Measurements from ENCODE around the gene STUM.
"Not testable (repeated sequence)": the region's sequence is repeated elsewhere in the genome, so short reads cannot be mapped to it uniquely, and the experiment has no call there.

STUM gene

DNA sequence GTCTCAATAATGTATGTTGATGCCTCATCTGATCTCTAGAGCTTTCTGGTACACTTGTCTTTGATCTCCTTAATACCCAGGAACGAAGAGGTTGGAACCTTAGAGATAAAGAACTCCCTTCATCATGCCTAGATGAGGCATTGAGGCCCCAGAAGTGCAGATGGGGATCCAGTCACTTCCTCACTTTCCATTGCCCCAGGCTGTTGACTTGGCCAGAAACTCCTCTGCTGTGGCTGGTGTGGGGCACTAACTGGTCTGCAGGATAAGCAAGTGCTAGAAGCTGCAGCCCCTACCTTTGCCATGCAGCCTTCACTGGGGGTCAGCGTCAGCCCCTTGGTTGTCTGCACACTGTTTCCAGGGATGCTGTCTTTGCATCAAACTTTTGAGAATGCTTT, 49.9 kb downstream of the STUM start:
- DNase-seq (ENCODE audit: low spot score), result no peak
- Histone ChIP-seq H3K27ac (no peak overlapping the region), H3K4me3 (no peak overlapping the region)
- TF ChIP-seq, protein P1, sequence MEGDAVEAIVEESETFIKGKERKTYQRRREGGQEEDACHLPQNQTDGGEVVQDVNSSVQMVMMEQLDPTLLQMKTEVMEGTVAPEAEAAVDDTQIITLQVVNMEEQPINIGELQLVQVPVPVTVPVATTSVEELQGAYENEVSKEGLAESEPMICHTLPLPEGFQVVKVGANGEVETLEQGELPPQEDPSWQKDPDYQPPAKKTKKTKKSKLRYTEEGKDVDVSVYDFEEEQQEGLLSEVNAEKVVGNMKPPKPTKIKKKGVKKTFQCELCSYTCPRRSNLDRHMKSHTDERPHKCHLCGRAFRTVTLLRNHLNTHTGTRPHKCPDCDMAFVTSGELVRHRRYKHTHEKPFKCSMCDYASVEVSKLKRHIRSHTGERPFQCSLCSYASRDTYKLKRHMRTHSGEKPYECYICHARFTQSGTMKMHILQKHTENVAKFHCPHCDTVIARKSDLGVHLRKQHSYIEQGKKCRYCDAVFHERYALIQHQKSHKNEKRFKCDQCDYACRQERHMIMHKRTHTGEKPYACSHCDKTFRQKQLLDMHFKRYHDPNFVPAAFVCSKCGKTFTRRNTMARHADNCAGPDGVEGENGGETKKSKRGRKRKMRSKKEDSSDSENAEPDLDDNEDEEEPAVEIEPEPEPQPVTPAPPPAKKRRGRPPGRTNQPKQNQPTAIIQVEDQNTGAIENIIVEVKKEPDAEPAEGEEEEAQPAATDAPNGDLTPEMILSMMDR (IDR thresholded peaks at IDR 0.05), result no peak

DNA sequence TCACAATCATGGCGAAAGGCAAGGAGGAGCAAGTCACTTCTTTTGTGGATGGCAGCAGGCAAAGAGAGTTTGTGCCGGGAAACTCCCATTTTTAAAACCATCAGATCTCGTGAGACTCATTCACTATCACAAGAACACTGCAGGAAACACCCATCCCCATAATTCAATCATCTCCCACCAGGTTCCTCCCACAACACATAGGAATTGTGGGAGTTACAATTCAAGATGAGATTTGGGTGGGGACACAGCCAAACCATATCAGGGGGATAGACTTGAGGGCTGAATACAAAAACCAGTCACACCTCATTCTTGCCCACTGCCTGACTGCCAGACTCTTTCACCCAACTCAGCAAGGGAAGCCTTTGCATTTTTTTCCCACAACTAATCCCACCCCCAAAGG, 50.4 kb downstream of the STUM start:
- H3K4me3 ChIP-seq; H3K27ac ChIP-seq; DNase-seq (ENCODE audit: low spot score): not testable (repeated sequence)

DNA sequence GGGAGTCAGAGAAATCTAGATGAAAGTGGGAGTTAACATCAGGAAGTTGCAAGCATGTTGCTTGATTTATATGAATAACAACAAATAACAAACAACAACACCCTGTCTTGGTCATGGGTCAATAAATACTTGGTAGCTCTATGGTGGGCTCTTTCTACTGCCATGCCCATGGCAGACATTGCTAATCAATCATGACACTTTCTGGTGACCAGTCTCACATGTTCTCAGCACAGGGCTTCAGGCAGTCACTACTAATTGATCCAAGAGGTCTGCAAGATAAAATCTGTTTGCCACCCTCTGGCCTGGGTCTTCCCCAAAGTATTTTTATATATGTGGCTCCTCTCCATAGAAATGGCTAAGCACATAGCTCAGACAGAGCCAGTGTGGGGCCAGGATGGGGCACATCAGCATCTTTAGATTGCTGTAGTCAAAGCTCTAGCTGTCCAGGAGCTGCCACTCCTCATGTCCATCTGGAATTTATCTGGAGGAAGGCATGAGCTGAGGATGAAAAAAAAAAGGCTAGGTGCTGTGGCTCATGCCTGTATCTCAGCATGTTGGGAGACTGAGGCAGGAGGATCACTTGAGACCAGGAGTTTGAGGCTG, 51.2 kb downstream of the STUM start:
- H3K4me3 ChIP-seq, result no peak overlapping the region
- TF ChIP-seq, protein P1 (IDR thresholded peaks at IDR 0.05), result no peak
- H3K27ac ChIP-seq, result no peak overlapping the region
- no peak for DNase-seq (ENCODE audit: low spot score)

DNA sequence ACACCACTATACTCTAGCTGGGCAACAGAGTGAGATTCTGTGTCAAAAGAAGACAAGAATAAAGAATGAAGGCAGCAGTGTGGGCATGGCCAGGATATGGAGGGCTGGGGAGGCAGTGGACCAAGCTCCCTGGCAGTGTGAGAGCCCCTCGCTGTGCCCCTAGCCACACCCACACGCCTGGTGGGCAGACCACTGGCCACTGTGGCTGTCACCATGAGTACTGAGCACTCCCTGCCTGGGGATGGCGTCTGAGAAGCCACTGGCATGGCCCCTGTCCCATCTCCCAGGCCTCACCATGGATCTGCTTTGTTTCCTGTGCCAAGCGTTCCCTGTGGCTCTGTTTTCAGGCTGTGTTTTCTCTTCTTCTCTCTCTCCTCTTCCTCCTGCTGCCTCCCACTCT, 51.7 kb downstream of the STUM start:
- TF ChIP-seq, protein P1 (IDR thresholded peaks at IDR 0.05), result no peak
- H3K4me3 ChIP-seq, result no peak overlapping the region
- no peak overlapping the region for H3K27ac ChIP-seq
- no peak for DNase-seq (ENCODE audit: low spot score)

DNA sequence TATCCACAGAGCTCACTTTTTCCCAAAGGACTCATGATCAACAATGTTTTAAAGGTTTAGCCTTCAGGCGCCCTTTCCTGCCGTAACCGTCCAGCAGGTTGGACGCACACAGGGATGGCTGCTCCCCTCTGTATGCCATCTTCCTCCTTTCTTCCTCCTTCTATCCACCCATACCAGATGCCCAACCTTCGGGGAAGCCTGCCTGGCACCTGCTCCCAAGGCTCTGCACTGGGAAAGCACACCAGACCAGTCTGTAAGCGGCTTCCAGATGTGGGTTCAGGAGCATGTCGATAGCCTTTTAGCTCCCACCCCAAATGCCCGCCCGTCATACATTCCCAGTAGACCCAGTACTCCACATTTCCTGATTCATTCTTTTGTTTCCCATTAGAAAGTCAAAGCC, 52.9 kb downstream of the STUM start:
- no peak for DNase-seq (ENCODE audit: low spot score)
- Histone ChIP-seq H3K4me3 (no peak overlapping the region), H3K27ac (peak overlapping the region in 1 of 2 donors; percentile 90)
- TF ChIP-seq, protein P1 (IDR thresholded peaks at IDR 0.05), result no peak

DNA sequence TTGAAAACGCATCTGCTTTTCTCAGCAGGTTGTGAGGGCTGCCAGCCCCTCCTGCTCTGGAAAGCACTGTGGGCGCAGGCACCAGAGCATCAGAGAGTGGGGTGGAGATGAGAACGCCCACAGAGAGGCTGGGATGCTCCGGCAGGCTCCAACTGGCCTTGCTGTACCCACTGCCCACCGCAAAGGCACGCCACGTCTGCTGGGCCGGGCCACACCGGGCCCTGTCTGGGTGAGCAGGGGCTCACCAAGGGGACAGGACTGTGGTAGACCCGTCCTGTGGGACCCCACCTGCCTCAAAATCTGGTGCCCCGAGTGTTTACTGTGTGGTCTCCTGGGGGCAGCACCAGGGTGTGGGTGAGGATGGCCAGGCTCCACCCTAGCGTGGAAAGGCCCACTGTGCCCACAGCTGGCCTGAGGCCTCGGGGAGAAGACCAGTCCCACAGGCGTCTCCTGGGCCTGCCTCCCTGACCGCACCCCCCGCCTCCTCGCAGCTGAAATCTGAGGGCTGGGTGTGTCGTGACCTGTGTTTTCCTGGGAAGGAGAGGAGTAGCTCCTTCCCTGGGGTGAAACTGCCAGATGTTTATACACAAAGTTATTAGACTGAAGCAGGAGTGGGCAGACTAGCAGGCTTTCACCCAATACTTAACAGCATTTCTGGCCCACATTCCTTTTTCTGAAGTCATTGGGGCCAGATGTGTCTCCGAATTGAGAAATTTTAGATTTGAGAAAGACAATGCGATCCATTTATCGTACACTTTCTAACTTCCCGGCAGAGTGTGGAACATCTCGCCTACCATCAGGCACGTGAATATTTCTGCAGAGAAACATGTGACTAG, 53.8 kb downstream of the STUM start:
- TF ChIP-seq, protein P1 (IDR thresholded peaks at IDR 0.05), result no peak
- Histone ChIP-seq H3K27ac (peak overlapping the region; percentile 44 to 90), H3K4me3 (peak overlapping the region; percentile 56)
- DNase-seq (ENCODE audit: low spot score), result no peak

DNA sequence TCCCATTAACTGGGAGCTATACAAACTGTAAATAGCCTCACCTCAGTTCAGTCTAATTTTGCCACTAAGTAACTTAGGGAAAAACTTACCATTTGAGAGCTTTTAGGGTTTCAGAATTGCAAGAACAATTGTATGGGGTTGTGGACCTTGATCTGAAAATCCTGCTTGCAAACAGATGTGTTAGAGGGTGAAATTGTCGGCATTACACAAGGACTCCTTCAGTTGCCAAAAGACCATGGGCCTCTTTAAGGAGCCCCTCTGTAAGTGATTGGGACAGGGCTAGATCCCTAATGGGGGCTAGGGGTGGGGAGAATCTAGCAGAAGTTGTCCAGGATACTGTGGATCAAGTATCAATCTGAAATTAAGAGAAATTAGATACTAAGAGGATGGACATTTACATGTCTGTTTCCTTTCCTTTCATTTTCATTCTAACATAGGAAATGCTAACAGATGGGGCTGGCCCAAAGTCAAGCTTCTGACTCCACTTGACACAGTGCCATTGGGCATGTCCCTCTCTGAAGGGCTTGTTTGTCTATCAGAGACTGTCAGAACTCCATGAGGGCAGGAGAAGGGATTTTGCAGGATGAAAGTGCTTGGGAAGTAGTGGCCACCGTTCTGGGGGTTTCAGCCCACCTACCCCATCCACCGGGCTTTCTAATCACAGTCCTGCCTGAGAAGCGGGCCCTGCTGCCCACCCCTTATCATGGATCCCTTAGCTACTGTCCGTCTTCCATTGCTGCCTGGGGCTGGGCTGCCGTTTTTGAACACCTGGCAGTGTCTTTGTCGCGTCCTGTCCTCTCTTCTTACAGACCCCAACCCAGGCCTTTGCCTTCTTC, 54.7 kb downstream of the STUM start:
- H3K4me3 ChIP-seq, result peak overlapping the region; percentile 56
- TF ChIP-seq, protein P1 (IDR thresholded peaks at IDR 0.05), result no peak
- peak overlapping the region; percentile 44 to 90 for H3K27ac ChIP-seq
- no peak for DNase-seq (ENCODE audit: low spot score)

All from coronary artery (tissue), 2 donors.